ENCODE data around the gene RAB7B.

DNA sequence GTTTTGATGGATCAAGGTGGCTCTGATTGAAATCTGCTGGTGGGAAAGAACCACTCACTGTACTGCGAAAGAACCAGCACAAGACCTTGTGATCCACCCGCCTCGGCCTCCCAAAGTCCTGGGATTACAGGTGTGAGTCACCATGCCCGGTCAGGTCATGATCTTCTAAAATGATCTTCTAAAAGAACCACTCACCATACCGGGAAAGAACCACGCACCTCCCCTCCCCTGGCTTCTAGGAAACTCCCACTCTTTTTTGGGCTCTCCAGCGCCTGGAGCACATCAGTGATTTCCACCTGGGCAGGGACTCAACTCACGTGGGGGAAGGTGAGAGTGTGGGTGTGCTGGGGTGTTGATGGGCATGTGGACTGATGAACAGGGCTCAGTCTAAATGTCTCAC lies 7.9 kb upstream of the RAB7B start:
- TF ChIP-seq, protein P1, sequence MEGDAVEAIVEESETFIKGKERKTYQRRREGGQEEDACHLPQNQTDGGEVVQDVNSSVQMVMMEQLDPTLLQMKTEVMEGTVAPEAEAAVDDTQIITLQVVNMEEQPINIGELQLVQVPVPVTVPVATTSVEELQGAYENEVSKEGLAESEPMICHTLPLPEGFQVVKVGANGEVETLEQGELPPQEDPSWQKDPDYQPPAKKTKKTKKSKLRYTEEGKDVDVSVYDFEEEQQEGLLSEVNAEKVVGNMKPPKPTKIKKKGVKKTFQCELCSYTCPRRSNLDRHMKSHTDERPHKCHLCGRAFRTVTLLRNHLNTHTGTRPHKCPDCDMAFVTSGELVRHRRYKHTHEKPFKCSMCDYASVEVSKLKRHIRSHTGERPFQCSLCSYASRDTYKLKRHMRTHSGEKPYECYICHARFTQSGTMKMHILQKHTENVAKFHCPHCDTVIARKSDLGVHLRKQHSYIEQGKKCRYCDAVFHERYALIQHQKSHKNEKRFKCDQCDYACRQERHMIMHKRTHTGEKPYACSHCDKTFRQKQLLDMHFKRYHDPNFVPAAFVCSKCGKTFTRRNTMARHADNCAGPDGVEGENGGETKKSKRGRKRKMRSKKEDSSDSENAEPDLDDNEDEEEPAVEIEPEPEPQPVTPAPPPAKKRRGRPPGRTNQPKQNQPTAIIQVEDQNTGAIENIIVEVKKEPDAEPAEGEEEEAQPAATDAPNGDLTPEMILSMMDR (conservative IDR thresholded peaks at IDR 0.05; ENCODE audit: low read depth, low read length) = no peak
- TF ChIP-seq RAD21 (IDR thresholded peaks at IDR 0.05; ENCODE audit: low read length) = no peak
- TF ChIP-seq POLR2A (IDR thresholded peaks at IDR 0.05; ENCODE audit: low read depth, low read length) = no peak

Data from IMR-90 (cell line).